Smooth muscle cell of the brain vasculature (primary cell): ENCODE measurements around the gene KCNH2.
"Not testable (repeated sequence)": the region's sequence is repeated elsewhere in the genome, so short reads cannot be mapped to it uniquely, and the experiment has no call there.

Experiments used
- DNase-seq: peaks from one replicate; pipeline ENCODE4 v3.0.0-alpha.2; 2012; ENCODE audit warnings: low read depth, low spot score

KCNH2 gene

GRCh38 chr7:151011616-151012015 is 33.5 kb upstream of the KCNH2 start:
- not testable (repeated sequence) for DNase-seq

- DNase-seq, result no peak
These were observed 32.9 kb upstream of the KCNH2 start for GRCh38 chr7:151011097-151011409.

GRCh38 chr7:151010307-151011096 is 32.4 kb upstream of the KCNH2 start:
- DNase-seq, result no peak

GRCh38 chr7:151010037-151010306 is 31.9 kb upstream of the KCNH2 start:
- no peak for DNase-seq

- no peak for DNase-seq
These were observed 31.4 kb upstream of the KCNH2 start for GRCh38 chr7:151009327-151010036.

- DNase-seq, result no peak
These were observed 30.6 kb upstream of the KCNH2 start for GRCh38 chr7:151008511-151009323.

GRCh38 chr7:151008143-151008510 is 30.0 kb upstream of the KCNH2 start:
- no peak for DNase-seq

GRCh38 chr7:151007469-151007898 is 29.4 kb upstream of the KCNH2 start:
- no peak for DNase-seq

GRCh38 chr7:151006590-151007300 is 28.6 kb upstream of the KCNH2 start:
- no peak for DNase-seq

- DNase-seq, result no peak
These were observed 27.4 kb upstream of the KCNH2 start for GRCh38 chr7:151005566-151005965.

- DNase-seq, result no peak
These were observed 25.5 kb upstream of the KCNH2 start for GRCh38 chr7:151003572-151003971.

- no peak for DNase-seq
These were observed 23.4 kb upstream of the KCNH2 start for GRCh38 chr7:151001546-151001945.

- no peak for DNase-seq
These were observed 22.9 kb upstream of the KCNH2 start for GRCh38 chr7:151000897-151001495.

- no peak for DNase-seq
These were observed 21.5 kb upstream of the KCNH2 start for GRCh38 chr7:150999497-151000230.

- no peak for DNase-seq
These were observed 20.9 kb upstream of the KCNH2 start for GRCh38 chr7:150999001-150999400.

- no peak for DNase-seq
These were observed 20.2 kb upstream of the KCNH2 start for GRCh38 chr7:150998341-150998740.

GRCh38 chr7:150997817-150998216 is 19.7 kb upstream of the KCNH2 start:
- DNase-seq, result no peak

- no peak for DNase-seq
These were observed 19.0 kb upstream of the KCNH2 start for GRCh38 chr7:150997075-150997511.

GRCh38 chr7:150996376-150997074 is 18.4 kb upstream of the KCNH2 start:
- no peak for DNase-seq

GRCh38 chr7:150994838-150995510 is 16.9 kb upstream of the KCNH2 start:
- no peak for DNase-seq
